Liver (tissue), 3 donors: ENCODE results near the gene SEC31A.

Experiments
- EGR1 ChIP-seq, 2 donors: IDR thresholded peaks; 2 replicates each; pipeline ENCODE4 v1.6.1; 2016 to 2018; ENCODE audit warnings: antibody characterized with exemption in 2 of 2, low read depth in 2 of 2
- GABPA ChIP-seq, 2 donors: IDR thresholded peaks in 1 of 2; conservative IDR thresholded peaks in 1 of 2; 2 replicates each; pipeline ENCODE4 v1.6.1; 2016; ENCODE audit warnings: antibody characterized with exemption in 2 of 2, mild to moderate bottlenecking in 1 of 2, moderate library complexity in 1 of 2
- HNF4G ChIP-seq: IDR thresholded peaks from 2 replicates; pipeline ENCODE4 v1.6.1; 2016; ENCODE audit warnings: antibody characterized with exemption
- JUND ChIP-seq, 2 donors: IDR thresholded peaks; 2 replicates each; pipeline ENCODE4 v1.6.1; 2016; ENCODE audit warnings: antibody characterized with exemption in 2 of 2
- NR2F2 ChIP-seq: IDR thresholded peaks from 2 replicates; pipeline ENCODE4 v1.6.1; 2016; ENCODE audit warnings: antibody characterized with exemption
- RAD21 ChIP-seq, 2 donors: IDR thresholded peaks; 2 replicates each; pipeline ENCODE4 v1.6.1; 2016; ENCODE audit warnings: antibody characterized with exemption in 2 of 2, mild to moderate bottlenecking in 2 of 2
- RXRA ChIP-seq, 2 donors: IDR thresholded peaks; 2 replicates each; pipeline ENCODE4 v1.6.1; 2017 to 2018; ENCODE audit warnings: antibody characterized with exemption in 2 of 2, mild to moderate bottlenecking in 1 of 2
- SP1 ChIP-seq: IDR thresholded peaks from 2 replicates; pipeline ENCODE4 v1.6.1; 2018; ENCODE audit warnings: antibody characterized with exemption, mild to moderate bottlenecking
- TAF1 ChIP-seq: conservative IDR thresholded peaks from 2 replicates; pipeline ENCODE4 v1.6.1; 2016; ENCODE audit warnings: antibody characterized with exemption, mild to moderate bottlenecking
- YY1 ChIP-seq: IDR thresholded peaks from 2 replicates; pipeline ENCODE4 v1.6.1; 2016; ENCODE audit warnings: antibody characterized with exemption, mild to moderate bottlenecking
- TF ChIP-seq, protein P1 (sequence below): IDR thresholded peaks from 2 replicates; pipeline ENCODE4 v1.6.1; 2016; ENCODE audit warnings: antibody characterized with exemption, mild to moderate bottlenecking
- TF ChIP-seq, protein P2 (sequence below): fragments of 150-350 bp; IDR thresholded peaks from 2 replicates; pipeline ENCODE4 v1.5.1; 2017; ENCODE audit warnings: improper control_type of control experiment, low read depth, low read length; ENCODE audit not compliant: missing input control
- TF ChIP-seq, protein P3 (sequence below): IDR thresholded peaks from 2 replicates; pipeline ENCODE4 v1.6.1; 2016; ENCODE audit warnings: antibody characterized with exemption
- TF ChIP-seq, protein P4 (sequence below): IDR thresholded peaks from 2 replicates; pipeline ENCODE4 v1.6.1; 2016; ENCODE audit warnings: antibody characterized with exemption
- donor health status: healthy.
- donor health status: healthy.

DNA sequence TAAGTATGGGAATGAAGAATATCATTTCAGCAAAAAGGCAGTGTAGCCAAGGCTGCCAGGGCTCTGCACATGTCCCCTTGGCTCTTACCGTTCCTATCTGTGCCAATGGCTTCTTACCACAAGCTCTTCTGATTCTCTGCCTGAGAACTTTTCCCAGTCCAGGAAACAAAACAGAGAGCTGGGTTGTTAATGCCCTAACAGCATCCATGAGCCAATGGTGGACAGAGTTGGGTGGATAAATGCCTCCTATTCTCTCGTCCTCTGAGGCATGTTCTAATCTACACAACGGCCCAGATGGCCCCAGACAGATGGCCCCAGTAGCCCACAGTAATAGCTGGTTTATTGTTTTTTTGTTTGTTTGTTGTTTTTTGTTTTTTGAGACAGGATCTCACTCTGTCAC lies 120.3 kb downstream of the SEC31A start:
- TF ChIP-seq, protein P1, sequence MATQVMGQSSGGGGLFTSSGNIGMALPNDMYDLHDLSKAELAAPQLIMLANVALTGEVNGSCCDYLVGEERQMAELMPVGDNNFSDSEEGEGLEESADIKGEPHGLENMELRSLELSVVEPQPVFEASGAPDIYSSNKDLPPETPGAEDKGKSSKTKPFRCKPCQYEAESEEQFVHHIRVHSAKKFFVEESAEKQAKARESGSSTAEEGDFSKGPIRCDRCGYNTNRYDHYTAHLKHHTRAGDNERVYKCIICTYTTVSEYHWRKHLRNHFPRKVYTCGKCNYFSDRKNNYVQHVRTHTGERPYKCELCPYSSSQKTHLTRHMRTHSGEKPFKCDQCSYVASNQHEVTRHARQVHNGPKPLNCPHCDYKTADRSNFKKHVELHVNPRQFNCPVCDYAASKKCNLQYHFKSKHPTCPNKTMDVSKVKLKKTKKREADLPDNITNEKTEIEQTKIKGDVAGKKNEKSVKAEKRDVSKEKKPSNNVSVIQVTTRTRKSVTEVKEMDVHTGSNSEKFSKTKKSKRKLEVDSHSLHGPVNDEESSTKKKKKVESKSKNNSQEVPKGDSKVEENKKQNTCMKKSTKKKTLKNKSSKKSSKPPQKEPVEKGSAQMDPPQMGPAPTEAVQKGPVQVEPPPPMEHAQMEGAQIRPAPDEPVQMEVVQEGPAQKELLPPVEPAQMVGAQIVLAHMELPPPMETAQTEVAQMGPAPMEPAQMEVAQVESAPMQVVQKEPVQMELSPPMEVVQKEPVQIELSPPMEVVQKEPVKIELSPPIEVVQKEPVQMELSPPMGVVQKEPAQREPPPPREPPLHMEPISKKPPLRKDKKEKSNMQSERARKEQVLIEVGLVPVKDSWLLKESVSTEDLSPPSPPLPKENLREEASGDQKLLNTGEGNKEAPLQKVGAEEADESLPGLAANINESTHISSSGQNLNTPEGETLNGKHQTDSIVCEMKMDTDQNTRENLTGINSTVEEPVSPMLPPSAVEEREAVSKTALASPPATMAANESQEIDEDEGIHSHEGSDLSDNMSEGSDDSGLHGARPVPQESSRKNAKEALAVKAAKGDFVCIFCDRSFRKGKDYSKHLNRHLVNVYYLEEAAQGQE = no peak
- TF ChIP-seq YY1 (no peak), JUND (IDR thresholded peaks at IDR 0.05) (no peak), RXRA (IDR thresholded peaks at IDR 0.05) (no peak), EGR1 (IDR thresholded peaks at IDR 0.05; ENCODE audit: low read depth in 2 of 2) (no peak), RAD21 (IDR thresholded peaks at IDR 0.05) (no peak), GABPA (IDR thresholded peaks at IDR 0.05 in 1 of 2, conservative IDR thresholded peaks at IDR 0.05 in 1 of 2) (no peak), HNF4G (no peak), SP1 (no peak), NR2F2 (no peak), TAF1 (no peak)
- TF ChIP-seq, protein P2, sequence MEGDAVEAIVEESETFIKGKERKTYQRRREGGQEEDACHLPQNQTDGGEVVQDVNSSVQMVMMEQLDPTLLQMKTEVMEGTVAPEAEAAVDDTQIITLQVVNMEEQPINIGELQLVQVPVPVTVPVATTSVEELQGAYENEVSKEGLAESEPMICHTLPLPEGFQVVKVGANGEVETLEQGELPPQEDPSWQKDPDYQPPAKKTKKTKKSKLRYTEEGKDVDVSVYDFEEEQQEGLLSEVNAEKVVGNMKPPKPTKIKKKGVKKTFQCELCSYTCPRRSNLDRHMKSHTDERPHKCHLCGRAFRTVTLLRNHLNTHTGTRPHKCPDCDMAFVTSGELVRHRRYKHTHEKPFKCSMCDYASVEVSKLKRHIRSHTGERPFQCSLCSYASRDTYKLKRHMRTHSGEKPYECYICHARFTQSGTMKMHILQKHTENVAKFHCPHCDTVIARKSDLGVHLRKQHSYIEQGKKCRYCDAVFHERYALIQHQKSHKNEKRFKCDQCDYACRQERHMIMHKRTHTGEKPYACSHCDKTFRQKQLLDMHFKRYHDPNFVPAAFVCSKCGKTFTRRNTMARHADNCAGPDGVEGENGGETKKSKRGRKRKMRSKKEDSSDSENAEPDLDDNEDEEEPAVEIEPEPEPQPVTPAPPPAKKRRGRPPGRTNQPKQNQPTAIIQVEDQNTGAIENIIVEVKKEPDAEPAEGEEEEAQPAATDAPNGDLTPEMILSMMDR = no peak
- TF ChIP-seq, protein P3, sequence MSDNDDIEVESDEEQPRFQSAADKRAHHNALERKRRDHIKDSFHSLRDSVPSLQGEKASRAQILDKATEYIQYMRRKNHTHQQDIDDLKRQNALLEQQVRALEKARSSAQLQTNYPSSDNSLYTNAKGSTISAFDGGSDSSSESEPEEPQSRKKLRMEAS = no peak
- TF ChIP-seq, protein P4, sequence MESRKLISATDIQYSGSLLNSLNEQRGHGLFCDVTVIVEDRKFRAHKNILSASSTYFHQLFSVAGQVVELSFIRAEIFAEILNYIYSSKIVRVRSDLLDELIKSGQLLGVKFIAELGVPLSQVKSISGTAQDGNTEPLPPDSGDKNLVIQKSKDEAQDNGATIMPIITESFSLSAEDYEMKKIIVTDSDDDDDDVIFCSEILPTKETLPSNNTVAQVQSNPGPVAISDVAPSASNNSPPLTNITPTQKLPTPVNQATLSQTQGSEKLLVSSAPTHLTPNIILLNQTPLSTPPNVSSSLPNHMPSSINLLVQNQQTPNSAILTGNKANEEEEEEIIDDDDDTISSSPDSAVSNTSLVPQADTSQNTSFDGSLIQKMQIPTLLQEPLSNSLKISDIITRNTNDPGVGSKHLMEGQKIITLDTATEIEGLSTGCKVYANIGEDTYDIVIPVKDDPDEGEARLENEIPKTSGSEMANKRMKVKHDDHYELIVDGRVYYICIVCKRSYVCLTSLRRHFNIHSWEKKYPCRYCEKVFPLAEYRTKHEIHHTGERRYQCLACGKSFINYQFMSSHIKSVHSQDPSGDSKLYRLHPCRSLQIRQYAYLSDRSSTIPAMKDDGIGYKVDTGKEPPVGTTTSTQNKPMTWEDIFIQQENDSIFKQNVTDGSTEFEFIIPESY = no peak
